Colonic mucosa (tissue), 4 donors: ENCODE data around the gene ZNF394. TPM values are rescaled to one million over a fixed set of nuclear protein-coding genes. Genes with fewer than 3 reads are reported as not detected.

ENCODE experiments used
- DNase-seq: peaks from one replicate; pipeline ENCODE4 v3.0.0-alpha.2; 2020
- H3K27ac ChIP-seq: fragments of 200-600 bp; one replicate; pipeline ENCODE4 v1.8.0; 2021
- H3K27me3 ChIP-seq: fragments of 200-600 bp; one replicate; pipeline ENCODE4 v1.8.0; 2021
- H3K36me3 ChIP-seq: fragments of 200-600 bp; one replicate; pipeline ENCODE4 v1.8.0; 2021
- H3K4me1 ChIP-seq: fragments of 200-600 bp; one replicate; pipeline ENCODE4 v1.8.0; 2021; ENCODE audit warnings: mild to moderate bottlenecking
- H3K4me3 ChIP-seq: fragments of 200-600 bp; one replicate; pipeline ENCODE4 v1.8.0; 2021
- H3K9ac ChIP-seq, 2 donors: one replicate each; pipeline ENCODE4 v1.7.0; 2013; ENCODE audit warnings: control low read depth in 2 of 2, low read depth in 2 of 2, low read length in 2 of 2
- H3K9me3 ChIP-seq: fragments of 200-600 bp; one replicate; pipeline ENCODE4 v1.8.0; 2021
- intact Hi-C: fragments of 100-400 bp; cut with DNase I; formaldehyde crosslinking; loops from one replicate; pipeline ENCODE4 v1.14.1; 2022
- total RNA-seq, 2 donors: library from RNA; stranded (reverse); fragmentation: NEBNext Ultra II Directional in 1 of 2; extraction: Animal tissue kit (Norgen Biotek cat#: 25700) in 1 of 2; gene quantifications; one replicate each; pipeline ENCODE4 v1.2.1, GENCODE V29; 2021
- TF ChIP-seq, protein P1 (sequence below): fragments of 200-600 bp; IDR thresholded peaks from one replicate; pipeline ENCODE4 v1.8.0; 2022; ENCODE audit warnings: antibody characterized with exemption, mild to moderate bottlenecking
- donor health status: healthy.
- donor health status: DM: no; HTN: no; CAD: no.
- donor health status: DM: no; HTN: no; CAD: no.

The ZNF394 gene
- total RNA-seq, 2 donors from 2014 or later: 26.4 to 29.8 TPM

DNA sequence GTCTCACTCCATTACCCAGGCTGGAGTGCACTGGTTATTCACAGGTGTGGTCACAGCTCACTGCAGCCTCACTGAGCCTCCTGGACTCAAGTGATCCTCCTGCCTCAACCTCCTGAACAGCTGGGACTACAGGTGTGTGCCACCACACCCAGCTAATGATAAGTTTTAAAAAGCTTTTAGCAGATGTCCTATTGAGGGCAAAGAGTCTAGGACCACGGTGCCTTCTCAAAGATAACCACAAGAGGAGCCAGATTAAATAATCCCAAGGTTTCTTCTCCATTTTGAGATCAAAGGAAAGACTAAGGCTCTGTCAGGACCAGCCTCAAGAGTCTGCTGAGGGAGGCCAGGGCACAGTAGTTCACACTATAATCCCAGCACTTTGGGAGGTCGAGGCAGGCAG, 38.9 kb downstream of the ZNF394 start:
- H3K9me3 ChIP-seq: no peaks in the 10 kb centered on the region
- intact Hi-C loops: no loop called here
- H3K4me3 ChIP-seq: no peak overlapping the region
- H3K4me1 ChIP-seq: peaks cover 13% of the 10 kb centered on the region
- TF ChIP-seq, protein P1, sequence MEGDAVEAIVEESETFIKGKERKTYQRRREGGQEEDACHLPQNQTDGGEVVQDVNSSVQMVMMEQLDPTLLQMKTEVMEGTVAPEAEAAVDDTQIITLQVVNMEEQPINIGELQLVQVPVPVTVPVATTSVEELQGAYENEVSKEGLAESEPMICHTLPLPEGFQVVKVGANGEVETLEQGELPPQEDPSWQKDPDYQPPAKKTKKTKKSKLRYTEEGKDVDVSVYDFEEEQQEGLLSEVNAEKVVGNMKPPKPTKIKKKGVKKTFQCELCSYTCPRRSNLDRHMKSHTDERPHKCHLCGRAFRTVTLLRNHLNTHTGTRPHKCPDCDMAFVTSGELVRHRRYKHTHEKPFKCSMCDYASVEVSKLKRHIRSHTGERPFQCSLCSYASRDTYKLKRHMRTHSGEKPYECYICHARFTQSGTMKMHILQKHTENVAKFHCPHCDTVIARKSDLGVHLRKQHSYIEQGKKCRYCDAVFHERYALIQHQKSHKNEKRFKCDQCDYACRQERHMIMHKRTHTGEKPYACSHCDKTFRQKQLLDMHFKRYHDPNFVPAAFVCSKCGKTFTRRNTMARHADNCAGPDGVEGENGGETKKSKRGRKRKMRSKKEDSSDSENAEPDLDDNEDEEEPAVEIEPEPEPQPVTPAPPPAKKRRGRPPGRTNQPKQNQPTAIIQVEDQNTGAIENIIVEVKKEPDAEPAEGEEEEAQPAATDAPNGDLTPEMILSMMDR: no peak
- DNase-seq: no peak
- no peak overlapping the region for H3K27ac ChIP-seq
- H3K36me3 ChIP-seq: peaks cover 5% of the 10 kb centered on the region
- no peaks in the 10 kb centered on the region for H3K27me3 ChIP-seq
- no peak overlapping the region for H3K9ac ChIP-seq

DNA sequence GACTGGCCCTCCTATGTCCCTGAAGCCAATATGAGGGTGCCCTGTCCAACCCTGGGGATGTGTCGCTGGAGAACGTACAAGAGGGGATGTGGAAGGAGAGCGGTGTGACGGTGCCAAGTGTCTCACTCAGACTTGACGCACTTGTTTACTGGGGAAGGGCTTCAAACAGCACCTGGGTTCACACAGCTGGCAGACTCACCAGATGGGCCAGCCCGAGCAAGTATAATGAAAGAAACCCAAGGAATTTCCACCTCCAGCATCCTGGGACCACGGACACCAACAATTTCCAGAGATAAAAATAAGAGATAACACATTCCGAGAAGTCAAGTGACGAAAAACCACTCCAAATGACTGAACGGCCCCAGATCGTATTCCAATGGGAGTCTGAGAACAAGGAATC, 39.4 kb downstream of the ZNF394 start:
- TF ChIP-seq, protein P1: no peak
- intact Hi-C loops: no loop called here
- H3K9ac ChIP-seq: no peak overlapping the region
- no peaks in the 10 kb centered on the region for H3K9me3 ChIP-seq
- H3K27me3 ChIP-seq: no peaks in the 10 kb centered on the region
- DNase-seq: no peak
- H3K27ac ChIP-seq: no peak overlapping the region
- no peak overlapping the region for H3K4me3 ChIP-seq
- H3K4me1 ChIP-seq: peaks cover 13% of the 10 kb centered on the region
- peaks cover 5% of the 10 kb centered on the region for H3K36me3 ChIP-seq

DNA sequence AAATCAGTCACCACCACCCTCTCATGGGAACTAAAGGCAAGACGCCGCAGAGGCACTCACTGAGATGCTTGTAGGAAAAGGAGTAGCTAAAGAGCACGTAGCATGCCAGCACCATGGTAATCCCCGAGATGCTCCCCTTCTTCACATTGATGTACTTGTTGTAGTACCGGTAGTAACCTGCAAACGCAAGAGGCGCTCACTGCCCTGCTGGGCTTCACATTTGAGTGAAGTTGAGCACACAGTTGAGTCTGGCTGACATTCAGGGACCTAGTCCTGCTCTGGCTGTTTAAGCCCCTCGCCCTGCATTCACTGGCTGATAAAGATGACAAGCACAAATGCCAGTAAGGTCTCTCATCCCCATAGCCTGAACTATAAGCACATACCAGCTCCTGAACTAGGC, 41.0 kb downstream of the ZNF394 start:
- intact Hi-C loops: no loop called here
- TF ChIP-seq, protein P1: no peak
- no peak for DNase-seq

DNA sequence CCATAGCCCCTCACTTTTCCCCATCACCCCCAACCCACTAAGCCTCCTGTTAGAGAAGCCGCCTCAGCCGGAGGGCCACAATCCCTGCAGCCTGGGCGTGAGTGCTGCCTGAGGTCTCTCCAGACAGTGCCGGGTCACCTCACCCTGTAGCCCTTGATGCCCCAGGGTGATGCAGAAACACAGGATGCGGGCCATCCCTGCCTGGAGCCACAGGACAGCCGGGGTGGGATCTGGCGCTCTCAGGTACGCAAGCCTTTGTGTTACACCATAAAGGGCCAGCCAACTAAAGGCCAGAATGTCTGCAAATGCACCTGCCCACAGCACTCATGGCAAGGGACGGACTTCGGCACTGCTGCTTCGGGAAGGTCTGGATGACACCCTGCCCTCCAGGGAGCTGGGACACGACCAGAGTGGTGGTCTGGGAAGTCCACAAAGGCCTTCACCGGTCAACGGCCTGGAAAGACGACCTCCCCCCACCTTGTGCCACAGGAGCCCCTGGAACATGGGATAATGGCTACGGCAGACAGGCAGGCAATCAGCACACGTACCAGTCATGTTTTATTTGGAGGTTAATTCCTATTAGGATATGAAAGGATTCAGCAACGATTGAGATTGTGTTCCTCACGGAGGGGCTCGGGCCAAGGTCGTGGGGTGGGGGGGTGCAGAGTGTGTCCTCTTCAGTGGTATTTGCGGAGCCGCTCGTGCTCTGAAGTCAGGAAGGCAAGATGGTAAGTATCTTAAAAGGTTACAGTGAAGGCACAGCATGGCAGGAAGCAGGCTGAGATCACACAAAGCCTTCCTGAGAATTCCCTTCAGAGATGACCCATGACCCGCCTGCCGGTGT, 42.2 kb downstream of the ZNF394 start:
- intact Hi-C loops: no loop called here
- no peaks in the 10 kb centered on the region for H3K4me1 ChIP-seq

More for the DNA sequence above, 41.0 kb downstream of the ZNF394 start:
- Histone ChIP-seq H3K27ac (no peak overlapping the region), H3K4me3 (no peak overlapping the region), H3K36me3 (peaks cover 5% of the 10 kb centered on the region), H3K27me3 (no peaks in the 10 kb centered on the region), H3K9me3 (no peaks in the 10 kb centered on the region), H3K9ac (no peak overlapping the region), H3K4me1 (peaks cover 5% of the 10 kb centered on the region)

DNA sequence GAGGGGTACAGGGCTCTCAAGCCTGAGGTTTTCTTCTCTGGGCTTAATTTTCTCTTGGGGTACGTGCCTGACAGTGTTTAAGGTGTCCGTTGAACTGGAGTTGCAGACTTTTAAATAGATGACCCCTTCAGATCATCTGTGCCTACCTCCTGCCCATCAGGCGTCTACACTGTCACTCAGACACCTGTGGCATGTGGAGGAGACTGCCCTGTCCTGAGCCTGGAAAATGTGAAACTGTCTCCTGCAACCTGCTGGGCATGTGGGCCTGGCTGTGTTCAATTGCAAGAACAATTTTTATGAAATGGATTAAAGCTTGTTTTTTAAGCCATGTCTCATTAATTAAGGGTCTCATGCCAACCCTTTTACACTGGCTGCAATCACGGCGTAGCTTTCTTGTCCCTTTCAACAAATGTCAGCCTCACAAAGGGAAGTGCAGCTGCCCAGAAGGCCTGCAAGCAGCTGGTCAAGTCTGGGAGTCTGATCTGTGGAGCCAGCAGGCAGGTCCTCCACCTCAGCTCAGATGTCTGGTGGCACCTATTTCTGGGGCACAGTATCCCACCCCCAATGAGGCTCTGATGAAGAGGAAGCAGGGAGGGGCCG, 42.9 kb downstream of the ZNF394 start:
- no peak for DNase-seq
- peaks cover 5% of the 10 kb centered on the region for H3K36me3 ChIP-seq
- no peaks in the 10 kb centered on the region for H3K4me1 ChIP-seq
- no peak overlapping the region for H3K27ac ChIP-seq
- H3K9me3 ChIP-seq: no peaks in the 10 kb centered on the region
- H3K9ac ChIP-seq: no peak overlapping the region
- intact Hi-C loops: no loop called here
- no peak overlapping the region for H3K4me3 ChIP-seq
- H3K27me3 ChIP-seq: no peaks in the 10 kb centered on the region
- TF ChIP-seq, protein P1: no peak

More for the DNA sequence above, 42.2 kb downstream of the ZNF394 start:
- Histone ChIP-seq H3K4me3 (no peak overlapping the region), H3K9me3 (no peaks in the 10 kb centered on the region), H3K36me3 (peaks cover 5% of the 10 kb centered on the region), H3K27ac (no peak overlapping the region), H3K27me3 (no peaks in the 10 kb centered on the region), H3K9ac (no peak overlapping the region)
- DNase-seq: no peak
- TF ChIP-seq, protein P1: no peak
